ENCODE data around the gene COX14.

Gene COX14

DNA sequence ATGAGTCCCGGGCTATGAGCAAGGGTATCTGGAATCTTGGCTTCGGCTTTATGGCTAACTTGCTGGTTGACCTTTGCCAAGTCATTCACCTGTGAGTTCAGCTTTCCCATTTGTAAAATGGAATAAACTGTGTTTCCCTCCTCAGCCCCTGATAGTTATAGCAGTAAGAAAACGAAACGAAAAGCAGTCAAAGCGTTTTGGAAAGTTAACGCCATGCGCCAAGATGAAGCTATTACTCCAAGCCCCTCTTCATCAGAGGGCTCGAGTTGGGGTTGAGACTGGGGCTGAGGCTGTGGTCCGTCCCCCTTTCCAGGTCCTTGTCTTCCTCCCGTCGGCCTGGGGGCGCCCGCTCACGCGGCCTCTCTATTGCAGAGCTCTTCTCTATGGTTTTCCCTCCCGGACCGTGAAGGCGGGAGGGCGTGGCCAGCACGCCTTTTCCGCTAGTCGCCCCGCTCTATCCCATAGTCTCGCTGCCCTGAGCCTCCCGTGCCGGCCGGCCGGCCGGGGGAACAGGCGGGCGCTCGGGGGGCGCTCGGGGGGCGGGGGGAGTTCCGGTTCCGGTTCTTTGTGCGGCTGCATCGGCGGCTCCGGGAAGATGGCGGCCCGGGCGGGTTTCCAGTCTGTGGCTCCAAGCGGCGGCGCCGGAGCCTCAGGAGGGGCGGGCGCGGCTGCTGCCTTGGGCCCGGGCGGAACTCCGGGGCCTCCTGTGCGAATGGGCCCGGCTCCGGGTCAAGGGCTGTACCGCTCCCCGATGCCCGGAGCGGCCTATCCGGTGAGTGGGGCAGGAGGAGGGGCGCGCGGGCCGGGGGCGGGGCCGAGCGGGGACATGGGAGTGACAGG lies 27.0 kb upstream of the COX14 start, which contains the start of gene SMARCD1:
Gene SMARCD1 (plus strand): TSS at position 568 of the 840 bp plus-strand sequence. CDS start 28 bp downstream, at position 596.
- peak; percentile 75 for DNase-seq (ENCODE audit: low spot score)

DNA sequence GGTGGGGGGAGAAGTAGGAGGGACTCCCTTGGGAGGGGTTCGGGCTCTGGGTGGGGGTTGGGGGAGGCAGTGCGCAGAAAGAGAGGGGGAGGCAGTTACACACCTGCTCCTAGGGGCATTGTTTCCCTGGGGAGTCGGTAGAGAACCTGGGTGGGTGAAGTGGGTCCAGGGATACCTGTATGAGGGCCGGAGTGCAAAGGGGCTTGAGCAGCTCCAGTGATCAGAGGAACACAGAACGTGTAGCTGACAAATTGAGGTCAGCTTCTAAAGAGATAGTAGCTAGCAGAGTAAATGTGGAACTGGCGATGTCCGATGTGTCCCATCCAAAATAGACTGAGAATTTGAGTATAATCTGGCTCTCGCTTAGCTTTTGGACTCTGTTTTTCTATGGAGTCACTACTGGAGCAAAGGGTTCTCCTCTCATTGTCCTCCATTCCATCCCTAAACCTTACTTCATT lies 26.4 kb upstream of the COX14 start:
- no peak for DNase-seq (ENCODE audit: low spot score)

- no peak for DNase-seq (ENCODE audit: low spot score)
Measured at GRCh38 chr12:50086148-50086547, 25.9 kb upstream of the COX14 start.

- DNase-seq (ENCODE audit: low spot score) = no peak
Measured at GRCh38 chr12:50087151-50087550, 24.9 kb upstream of the COX14 start.

DNA sequence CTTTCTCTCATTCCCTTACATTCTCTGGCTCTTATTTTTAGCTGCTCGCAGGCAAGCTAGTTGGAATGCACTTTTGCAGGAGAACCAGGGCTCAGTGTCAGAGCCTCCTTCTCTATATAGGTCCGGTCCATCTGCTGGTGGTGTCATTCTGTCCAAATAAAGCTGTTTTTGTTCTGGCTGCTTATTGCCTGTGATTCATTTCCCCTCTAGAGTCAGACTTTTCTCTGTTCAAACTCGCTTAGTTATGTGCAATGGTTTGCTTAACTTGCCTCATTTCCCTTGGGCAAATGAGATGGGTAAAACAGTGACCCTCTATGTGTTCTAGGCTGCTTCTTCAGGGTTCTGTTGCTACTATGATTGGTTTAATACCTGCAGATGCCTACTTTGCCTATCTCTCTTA lies 24.0 kb upstream of the COX14 start:
- DNase-seq (ENCODE audit: low spot score) = peak; percentile 84

- DNase-seq (ENCODE audit: low spot score) = no peak
Measured at GRCh38 chr12:50088577-50089335, 23.3 kb upstream of the COX14 start.

DNA sequence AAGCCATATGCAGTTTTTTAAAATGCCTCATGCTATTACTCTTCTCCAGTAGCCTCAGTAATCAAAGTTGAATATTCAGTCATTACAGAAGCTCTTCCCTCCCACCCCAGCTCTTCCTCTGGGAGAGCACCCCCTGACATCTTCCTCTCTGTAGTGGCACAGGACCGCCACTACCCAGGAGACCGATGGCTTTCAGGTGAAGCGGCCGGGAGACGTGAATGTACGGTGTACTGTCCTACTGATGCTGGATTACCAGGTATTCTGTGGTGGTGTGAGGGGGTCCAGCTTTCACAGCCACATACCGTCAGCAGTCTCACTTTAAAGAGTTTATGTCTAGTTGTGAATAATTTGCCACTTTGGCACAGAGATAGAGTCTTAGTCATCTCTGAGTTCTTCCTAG lies 22.3 kb upstream of the COX14 start:
- no peak for DNase-seq (ENCODE audit: low spot score)

DNA sequence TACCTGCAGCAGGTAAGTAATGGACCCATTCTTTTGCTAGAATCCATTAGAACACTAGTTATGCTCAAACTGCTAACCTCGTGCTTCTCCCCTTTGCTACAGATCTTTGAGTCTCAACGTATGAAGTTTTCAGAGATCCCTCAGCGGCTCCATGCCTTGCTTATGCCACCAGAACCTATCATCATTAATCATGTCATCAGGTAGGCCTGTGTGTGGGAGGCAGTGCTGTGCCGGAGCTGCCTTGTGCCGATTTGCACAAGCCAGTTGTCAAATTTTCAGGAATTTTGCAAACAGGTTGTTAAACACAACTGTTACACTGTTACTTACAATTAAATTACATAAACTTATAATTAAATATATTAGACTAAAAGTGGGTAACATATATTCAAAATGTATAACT lies 21.6 kb upstream of the COX14 start:
- no peak for DNase-seq (ENCODE audit: low spot score)

DNA sequence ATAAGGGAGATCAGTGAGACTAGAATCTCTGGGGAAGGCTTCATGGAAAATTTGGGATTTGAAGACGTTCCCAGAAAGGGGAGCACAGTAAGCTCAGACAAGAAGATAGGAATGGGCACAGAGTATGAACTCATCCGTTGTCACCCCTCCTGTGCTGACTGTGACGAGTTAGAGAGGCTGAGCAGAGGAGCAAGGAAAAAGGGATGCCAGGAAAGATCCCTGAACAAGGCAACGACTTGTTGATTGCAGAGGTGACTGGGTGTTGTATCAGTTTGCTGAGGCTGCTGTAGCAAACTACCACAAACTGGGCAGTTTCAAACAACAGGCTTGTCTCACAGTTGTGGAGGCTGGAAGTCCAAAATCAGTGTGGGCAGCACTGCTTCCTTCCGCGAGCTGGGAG lies 14.1 kb upstream of the COX14 start:
- DNase-seq (ENCODE audit: low spot score) = no peak

GRCh38 chr12:50099302-50100008 lies 12.6 kb upstream of the COX14 start:
- no peak for DNase-seq (ENCODE audit: low spot score)

- DNase-seq (ENCODE audit: low spot score) = no peak
Measured at GRCh38 chr12:50100561-50100960, 11.5 kb upstream of the COX14 start.

- no peak for DNase-seq (ENCODE audit: low spot score)
Measured at GRCh38 chr12:50101663-50102062, 10.4 kb upstream of the COX14 start.

DNA sequence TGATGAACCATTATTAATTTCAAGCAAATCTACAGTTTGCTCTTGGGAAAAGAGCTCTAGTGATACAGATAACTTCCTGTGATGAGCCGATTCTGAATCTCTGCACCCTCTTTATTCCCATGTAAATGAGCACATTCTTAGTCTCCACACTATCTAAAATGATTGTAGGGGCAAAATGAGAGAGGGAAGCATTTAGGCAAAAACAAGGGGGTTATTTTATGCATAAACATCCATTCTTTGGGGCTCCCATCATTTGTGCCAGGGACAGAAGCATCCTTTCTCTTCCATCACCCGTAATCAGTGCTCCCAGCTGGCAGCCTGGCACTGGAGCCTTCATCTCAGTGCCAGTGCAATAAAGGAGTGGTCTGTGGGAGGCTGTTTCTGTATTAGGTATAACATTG lies 9.9 kb upstream of the COX14 start:
- DNase-seq (ENCODE audit: low spot score) = no peak

- no peak for DNase-seq (ENCODE audit: low spot score)
Measured at GRCh38 chr12:50102646-50103309, 9.3 kb upstream of the COX14 start.

DNA sequence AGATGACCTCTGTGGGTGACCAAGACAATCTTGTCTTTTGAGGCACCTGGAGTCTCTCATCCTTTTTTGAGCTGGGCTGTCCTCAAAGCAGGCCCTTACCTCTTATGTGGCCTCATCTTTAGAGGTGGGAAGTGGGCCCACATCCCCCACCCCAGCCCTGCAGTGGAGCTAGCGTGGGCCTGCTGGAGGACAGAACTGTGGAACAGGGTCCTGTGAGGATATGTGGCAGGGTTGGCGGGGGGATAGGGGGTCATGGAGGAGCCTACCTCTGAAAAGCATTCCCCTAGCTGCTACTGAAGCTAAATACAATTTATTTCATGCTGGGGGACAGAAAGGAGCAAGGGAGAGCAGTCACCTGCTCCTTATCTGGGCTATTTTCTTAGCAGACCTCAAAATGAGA lies 8.7 kb upstream of the COX14 start:
- DNase-seq (ENCODE audit: low spot score) = no peak

- DNase-seq (ENCODE audit: low spot score) = peak; percentile 60
Measured at GRCh38 chr12:50103767-50104321, 8.2 kb upstream of the COX14 start, which contains the start of gene GPD1. TSS of gene GPD1 (plus strand) at chr12:50104008. CDS start at chr12:50104051, 43 bp downstream.

GRCh38 chr12:50104417-50105366 lies 7.3 kb upstream of the COX14 start:
- DNase-seq (ENCODE audit: low spot score) = no peak

GRCh38 chr12:50105913-50106450 lies 6.1 kb upstream of the COX14 start:
- no peak for DNase-seq (ENCODE audit: low spot score)

- DNase-seq (ENCODE audit: low spot score) = no peak
Measured at GRCh38 chr12:50106907-50107306, 5.1 kb upstream of the COX14 start.

Measured in COLO829 (cell line).